HEK293 (cell line): ENCODE results near the gene MAP3K5.

Experiments
- CTCF ChIA-PET: fragments of 350-600 bp; formaldehyde crosslinking; extraction: SDS; loops from one replicate; lab custom pipeline; 2021; ENCODE audit warnings: antibody characterized with exemption; lab: Yijun Ruan, JAX
- POLR2A ChIA-PET: fragments of 300-600 bp; formaldehyde crosslinking; extraction: SDS; loops from one replicate; lab custom pipeline; 2020; ENCODE audit warnings: antibody characterized with exemption, inconsistent platforms; lab: Yijun Ruan, JAX
- H3K27ac ChIP-seq: fragments of 200-500 bp; sonication (Bioruptor generic); 2 replicates; pipeline ENCODE4 v1.5.1; 2014; ENCODE audit warnings: low read depth, low read length, control low read depth, inconsistent platforms; ENCODE audit errors: extremely low read depth
- H3K36me3 ChIP-seq, 2 experiments: fragments of 200-500 bp in 1 of 2; sonication (Bioruptor generic) in 1 of 2; 1 replicate in 1 of 2; 2 replicates in 1 of 2; pipeline ENCODE4 v1.5.1; 2014 to 2017; ENCODE audit warnings: inconsistent platforms in 2 of 2, low read length in 2 of 2; ENCODE audit not compliant: control insufficient read depth in 2 of 2, insufficient read depth in 1 of 2
- H3K4me1 ChIP-seq: fragments of 200-500 bp; sonication (Bioruptor generic); 2 replicates; pipeline ENCODE4 v1.5.1; 2014; ENCODE audit warnings: mild to moderate bottlenecking, low read length, inconsistent platforms; ENCODE audit not compliant: control insufficient read depth, insufficient read depth
- H3K4me3 ChIP-seq: 2 replicates; pipeline ENCODE4 v1.5.1; 2011; ENCODE audit warnings: low read depth, mild to moderate bottlenecking, control low read depth, low read length, moderate library complexity
- H3K9me3 ChIP-seq: fragments of 200-500 bp; sonication (Bioruptor generic); 2 replicates; pipeline ENCODE4 v1.5.1; 2014; ENCODE audit warnings: low read depth, low read length, inconsistent platforms; ENCODE audit not compliant: control insufficient read depth, insufficient read depth
- HOXA7 ChIP-seq: sonication (generic); formaldehyde crosslinking; IDR thresholded peaks from 2 replicates; pipeline ENCODE4 v1.8.1; 2022; ENCODE audit warnings: missing genetic modification reagents, borderline replicate concordance
- KLF1 ChIP-seq: fragments of 450-650 bp; formaldehyde crosslinking; IDR thresholded peaks from 2 replicates; pipeline ENCODE4 v1.5.1; 2016; ENCODE audit warnings: missing biosample characterization, missing genetic modification characterization
- REST ChIP-seq: fragments of 450-650 bp; formaldehyde crosslinking; IDR thresholded peaks from 2 replicates; pipeline ENCODE4 v1.5.1; 2016; ENCODE audit warnings: missing biosample characterization, missing genetic modification characterization
- ZBTB21 ChIP-seq: fragments of 450-650 bp; formaldehyde crosslinking; IDR thresholded peaks from 2 replicates; pipeline ENCODE4 v1.5.1; 2017; ENCODE audit warnings: missing biosample characterization, missing genetic modification characterization
- ZNF155 ChIP-seq: fragments of 450-650 bp; formaldehyde crosslinking; IDR thresholded peaks from 2 replicates; pipeline ENCODE4 v1.5.1; 2016; ENCODE audit warnings: missing biosample characterization, missing genetic modification characterization
- ZNF221 ChIP-seq: fragments of 450-650 bp; formaldehyde crosslinking; IDR thresholded peaks from 2 replicates; pipeline ENCODE4 v1.5.1; 2017; ENCODE audit warnings: missing biosample characterization, missing genetic modification characterization, borderline replicate concordance
- ZNF266 ChIP-seq: fragments of 450-650 bp; formaldehyde crosslinking; IDR thresholded peaks from 2 replicates; pipeline ENCODE4 v1.5.1; 2016; ENCODE audit warnings: missing biosample characterization, missing genetic modification characterization, low read depth
- ZNF48 ChIP-seq: fragments of 450-650 bp; formaldehyde crosslinking; IDR thresholded peaks from 2 replicates; pipeline ENCODE4 v1.5.1; 2016; ENCODE audit warnings: missing biosample characterization, missing genetic modification characterization
- ZNF510 ChIP-seq: fragments of 450-650 bp; formaldehyde crosslinking; IDR thresholded peaks from 2 replicates; pipeline ENCODE4 v1.5.1; 2018; ENCODE audit warnings: mild to moderate bottlenecking, missing genetic modification characterization, missing biosample characterization; ENCODE audit not compliant: insufficient replicate concordance
- ZNF596 ChIP-seq: fragments of 450-650 bp; IDR thresholded peaks from 2 replicates; pipeline ENCODE4 v1.5.0; 2018; ENCODE audit warnings: missing biosample characterization, mild to moderate bottlenecking, missing genetic modification characterization, moderate library complexity
- ZNF692 ChIP-seq: fragments of 450-650 bp; formaldehyde crosslinking; IDR thresholded peaks from 2 replicates; pipeline ENCODE4 v1.5.1; 2016; ENCODE audit warnings: missing biosample characterization, missing genetic modification characterization
- ZNF830 ChIP-seq: fragments of 450-650 bp; IDR thresholded peaks from 2 replicates; pipeline ENCODE4 v1.5.0; 2018; ENCODE audit warnings: missing biosample characterization, missing genetic modification characterization, low read depth, mild to moderate bottlenecking, moderate library complexity
- TF ChIP-seq, protein P1 (sequence below): fragments of 450-650 bp; formaldehyde crosslinking; IDR thresholded peaks from 2 replicates; pipeline ENCODE4 v1.5.1; 2017; ENCODE audit warnings: missing biosample characterization, mild to moderate bottlenecking, missing genetic modification characterization, moderate library complexity
- TF ChIP-seq, protein P2 (sequence below): fragments of 450-650 bp; formaldehyde crosslinking; IDR thresholded peaks from 2 replicates; pipeline ENCODE4 v1.5.1; 2016; ENCODE audit warnings: missing biosample characterization, missing genetic modification characterization
- TF ChIP-seq, protein P3 (sequence below): fragments of 450-650 bp; formaldehyde crosslinking; IDR thresholded peaks from 2 replicates; pipeline ENCODE4 v1.5.1; 2016; ENCODE audit warnings: missing biosample characterization, missing genetic modification characterization

MAP3K5 gene

DNA sequence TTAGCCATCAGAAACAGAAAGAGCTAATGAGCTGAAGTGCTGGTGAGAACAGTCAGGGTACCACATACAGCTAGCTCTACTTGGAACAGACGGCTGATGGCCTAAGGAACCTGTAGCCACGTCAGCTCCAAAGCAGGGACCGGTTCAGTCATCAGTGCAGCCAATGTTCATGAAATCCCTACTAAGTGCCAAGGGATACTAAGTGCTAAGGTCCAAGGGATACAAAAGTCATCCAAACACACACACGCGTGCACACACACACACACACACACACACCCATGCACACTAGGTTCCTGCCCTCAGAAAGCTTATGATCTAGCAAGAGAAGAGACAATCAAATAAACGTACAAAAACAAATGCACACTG, 53.6 kb downstream of the MAP3K5 start:
- no peak overlapping the region for H3K27ac ChIP-seq
- CTCF ChIA-PET: interaction anchor here (0.6 to 0.7 kb wide), 2 partner anchors 126 to 364 kb away, joined by 3 to 4 read pairs; no protein-coding TSS in a partner anchor
- POLR2A ChIA-PET: interaction anchor here (1.7 kb wide), 1 partner anchor 54 kb away, joined by 6 read pairs; the partner anchor contains the start of gene MAP3K5

More for the DNA sequence above, 53.6 kb downstream of the MAP3K5 start:
- TF ChIP-seq, protein P1, sequence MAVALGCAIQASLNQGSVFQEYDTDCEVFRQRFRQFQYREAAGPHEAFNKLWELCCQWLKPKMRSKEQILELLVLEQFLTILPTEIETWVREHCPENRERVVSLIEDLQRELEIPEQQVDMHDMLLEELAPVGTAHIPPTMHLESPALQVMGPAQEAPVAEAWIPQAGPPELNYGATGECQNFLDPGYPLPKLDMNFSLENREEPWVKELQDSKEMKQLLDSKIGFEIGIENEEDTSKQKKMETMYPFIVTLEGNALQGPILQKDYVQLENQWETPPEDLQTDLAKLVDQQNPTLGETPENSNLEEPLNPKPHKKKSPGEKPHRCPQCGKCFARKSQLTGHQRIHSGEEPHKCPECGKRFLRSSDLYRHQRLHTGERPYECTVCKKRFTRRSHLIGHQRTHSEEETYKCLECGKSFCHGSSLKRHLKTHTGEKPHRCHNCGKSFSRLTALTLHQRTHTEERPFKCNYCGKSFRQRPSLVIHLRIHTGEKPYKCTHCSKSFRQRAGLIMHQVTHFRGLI (tag by site-specific recombination): no peak
- TF ChIP-seq ZNF830 (tag by site-specific recombination): no peak
- TF ChIP-seq KLF1 (tag by site-specific recombination): no peak
- no peak for TF ChIP-seq ZBTB21 (tag by site-specific recombination)
- TF ChIP-seq, protein P2, sequence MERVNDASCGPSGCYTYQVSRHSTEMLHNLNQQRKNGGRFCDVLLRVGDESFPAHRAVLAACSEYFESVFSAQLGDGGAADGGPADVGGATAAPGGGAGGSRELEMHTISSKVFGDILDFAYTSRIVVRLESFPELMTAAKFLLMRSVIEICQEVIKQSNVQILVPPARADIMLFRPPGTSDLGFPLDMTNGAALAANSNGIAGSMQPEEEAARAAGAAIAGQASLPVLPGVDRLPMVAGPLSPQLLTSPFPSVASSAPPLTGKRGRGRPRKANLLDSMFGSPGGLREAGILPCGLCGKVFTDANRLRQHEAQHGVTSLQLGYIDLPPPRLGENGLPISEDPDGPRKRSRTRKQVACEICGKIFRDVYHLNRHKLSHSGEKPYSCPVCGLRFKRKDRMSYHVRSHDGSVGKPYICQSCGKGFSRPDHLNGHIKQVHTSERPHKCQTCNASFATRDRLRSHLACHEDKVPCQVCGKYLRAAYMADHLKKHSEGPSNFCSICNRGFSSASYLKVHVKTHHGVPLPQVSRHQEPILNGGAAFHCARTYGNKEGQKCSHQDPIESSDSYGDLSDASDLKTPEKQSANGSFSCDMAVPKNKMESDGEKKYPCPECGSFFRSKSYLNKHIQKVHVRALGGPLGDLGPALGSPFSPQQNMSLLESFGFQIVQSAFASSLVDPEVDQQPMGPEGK (tag by site-specific recombination): no peak
- TF ChIP-seq ZNF266: no peak
- no peak for TF ChIP-seq ZNF221 (tag by site-specific recombination)
- TF ChIP-seq ZNF155 (tag by site-specific recombination): no peak
- TF ChIP-seq ZNF48 (tag by site-specific recombination): no peak
- TF ChIP-seq HOXA7 (CRISPR knock-in tag): no peak
- no peak for TF ChIP-seq ZNF596 (tag by site-specific recombination)
- TF ChIP-seq REST (tag by site-specific recombination): no peak
- no peak for TF ChIP-seq ZNF692
- TF ChIP-seq ZNF510 (tag by site-specific recombination): no peak
- TF ChIP-seq, protein P3, sequence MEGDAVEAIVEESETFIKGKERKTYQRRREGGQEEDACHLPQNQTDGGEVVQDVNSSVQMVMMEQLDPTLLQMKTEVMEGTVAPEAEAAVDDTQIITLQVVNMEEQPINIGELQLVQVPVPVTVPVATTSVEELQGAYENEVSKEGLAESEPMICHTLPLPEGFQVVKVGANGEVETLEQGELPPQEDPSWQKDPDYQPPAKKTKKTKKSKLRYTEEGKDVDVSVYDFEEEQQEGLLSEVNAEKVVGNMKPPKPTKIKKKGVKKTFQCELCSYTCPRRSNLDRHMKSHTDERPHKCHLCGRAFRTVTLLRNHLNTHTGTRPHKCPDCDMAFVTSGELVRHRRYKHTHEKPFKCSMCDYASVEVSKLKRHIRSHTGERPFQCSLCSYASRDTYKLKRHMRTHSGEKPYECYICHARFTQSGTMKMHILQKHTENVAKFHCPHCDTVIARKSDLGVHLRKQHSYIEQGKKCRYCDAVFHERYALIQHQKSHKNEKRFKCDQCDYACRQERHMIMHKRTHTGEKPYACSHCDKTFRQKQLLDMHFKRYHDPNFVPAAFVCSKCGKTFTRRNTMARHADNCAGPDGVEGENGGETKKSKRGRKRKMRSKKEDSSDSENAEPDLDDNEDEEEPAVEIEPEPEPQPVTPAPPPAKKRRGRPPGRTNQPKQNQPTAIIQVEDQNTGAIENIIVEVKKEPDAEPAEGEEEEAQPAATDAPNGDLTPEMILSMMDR (tag by site-specific recombination): no peak
- Histone ChIP-seq H3K36me3 (no peaks in the 10 kb centered on the region), H3K9me3 (no peaks in the 10 kb centered on the region), H3K4me3 (no peak overlapping the region), H3K4me1 (peaks cover 9% of the 10 kb centered on the region)
